ENCODE results near the gene PRKCSH. TPM values are rescaled to one million over a fixed set of nuclear protein-coding genes. Genes with fewer than 3 reads are reported as not detected.
"Not testable (repeated sequence)": the region's sequence is repeated elsewhere in the genome, so short reads cannot be mapped to it uniquely, and the experiment has no call there.

The PRKCSH gene
- total RNA-seq, 8 experiments from 2014 or later = 160 to 255 (median 196) TPM

- H3K27ac ChIP-seq; ATAC-seq (replicated peaks in 6 of 8); in situ Hi-C loops (cut with MboI; ENCODE audit: low pct_unique_long_range_greater_than_20kb in 2 of 9, low sequenced_read_pairs in 9 of 9, unreplicated experiment in 9 of 9); H3K4me3 ChIP-seq; H3K4me1 ChIP-seq (replicated peaks in 1 of 2): not testable (repeated sequence)
- 52 to 100% (median 79%) methylated on average over 1 to 8 of the region's 12 CpGs; no CpG with 5 or more reads in 2 of the 10 experiments for WGBS, 10 experiments
Measured at GRCh38 chr19:11406703-11407236, 28.7 kb upstream of the PRKCSH start.

- in situ Hi-C loops (cut with MboI; ENCODE audit: low pct_unique_long_range_greater_than_20kb in 2 of 9, low sequenced_read_pairs in 9 of 9, unreplicated experiment in 9 of 9) = no loop called here
- 71 to 100% (median 79%) methylated on average over 1 to 4 of the region's 4 CpGs; no CpG with 5 or more reads in 2 of the 10 experiments for WGBS, 10 experiments
- H3K27ac ChIP-seq = no peak overlapping the region
- no peaks in the 10 kb centered on the region for H3K4me1 ChIP-seq (replicated peaks in 1 of 2)
- H3K4me3 ChIP-seq = no peak overlapping the region
- no peak for ATAC-seq (replicated peaks in 6 of 8)
Measured at GRCh38 chr19:11408591-11408990, 26.8 kb upstream of the PRKCSH start.

GRCh38 chr19:11410682-11411081, 24.8 kb upstream of the PRKCSH start:
- in situ Hi-C loops (cut with MboI; ENCODE audit: low pct_unique_long_range_greater_than_20kb in 2 of 9, low sequenced_read_pairs in 9 of 9, unreplicated experiment in 9 of 9) = no loop called here
- Histone ChIP-seq H3K4me1 (replicated peaks in 1 of 2) (no peaks in the 10 kb centered on the region), H3K27ac (no peak overlapping the region), H3K4me3 (no peak overlapping the region)
- 23 to 100% (median 65%) methylated on average over 1 to 7 of the region's 8 CpGs; no CpG with 5 or more reads in 1 of the 10 experiments for WGBS, 10 experiments
- ATAC-seq (replicated peaks in 6 of 8) = no peak

GRCh38 chr19:11414544-11414943, 20.9 kb upstream of the PRKCSH start:
- 50 to 83% (median 76%) methylated on average over 1 to 2 of the region's 2 CpGs; no CpG with 5 or more reads in 7 of the 10 experiments for WGBS, 10 experiments
- in situ Hi-C loops (cut with MboI; ENCODE audit: low pct_unique_long_range_greater_than_20kb in 2 of 9, low sequenced_read_pairs in 9 of 9, unreplicated experiment in 9 of 9) = no loop called here
- H3K4me3 ChIP-seq = no peak overlapping the region
- peaks cover 0 to 9% of the 10 kb centered on the region in 2 donors for H3K4me1 ChIP-seq (replicated peaks in 1 of 2)
- peak in 2 of 8 experiments; percentile 63 to 65 for ATAC-seq (replicated peaks in 6 of 8)
- no peak overlapping the region for H3K27ac ChIP-seq

GRCh38 chr19:11416346-11417052, 18.9 kb upstream of the PRKCSH start:
- in situ Hi-C loops (cut with MboI; ENCODE audit: low pct_unique_long_range_greater_than_20kb in 2 of 9, low sequenced_read_pairs in 9 of 9, unreplicated experiment in 9 of 9) = no loop called here
- Histone ChIP-seq H3K27ac (no peak overlapping the region), H3K4me1 (replicated peaks in 1 of 2) (peaks cover 11 to 20% of the 10 kb centered on the region in 2 donors), H3K4me3 (no peak overlapping the region)
- 60 to 90% (median 81%) methylated on average over 3 to 9 of the region's 17 CpGs; no CpG with 5 or more reads in 3 of the 10 experiments for WGBS, 10 experiments
- no peak for ATAC-seq (replicated peaks in 6 of 8)

GRCh38 chr19:11418094-11418548, 17.3 kb upstream of the PRKCSH start:
- peak overlapping the region in 2 of 5 donors; percentile 19 to 24 for H3K4me3 ChIP-seq
- 0 to 40% (median 40%) methylated on average over 1 of the region's 16 CpGs; no CpG with 5 or more reads in 7 of the 10 experiments for WGBS, 10 experiments
- ATAC-seq (replicated peaks in 6 of 8) = no peak

GRCh38 chr19:11418549-11419506, 16.6 kb upstream of the PRKCSH start, which contains the start of gene RGL3:
Gene RGL3 (minus strand): TSS chr19:11419314. CDS start chr19:11419278, 36 bp downstream.
- ATAC-seq (replicated peaks in 6 of 8) = peak in 6 of 8 experiments; percentile 5 to 40 (median 8)
- no peak within 1 kb of the TSS for H3K27ac ChIP-seq
- H3K4me3 ChIP-seq = peak within 1 kb of the TSS in 3 of 5 donors; percentile 0 to 39 (median 19)
- in situ Hi-C loops (cut with MboI; ENCODE audit: low pct_unique_long_range_greater_than_20kb in 2 of 9, low sequenced_read_pairs in 9 of 9, unreplicated experiment in 9 of 9) = no loop called here
- peaks cover 12 to 28% of the 10 kb centered on the region in 2 donors for H3K4me1 ChIP-seq (replicated peaks in 1 of 2)
- WGBS, 10 experiments = 0 to 6% (median 0%) methylated on average over 1 to 5 of the region's 72 CpGs; no CpG with 5 or more reads in 7 of the 10 experiments

More at GRCh38 chr19:11418094-11418548, 17.3 kb upstream of the PRKCSH start:
- in situ Hi-C loops (cut with MboI; ENCODE audit: low pct_unique_long_range_greater_than_20kb in 2 of 9, low sequenced_read_pairs in 9 of 9, unreplicated experiment in 9 of 9) = no loop called here
- Histone ChIP-seq H3K4me1 (replicated peaks in 1 of 2) (peaks cover 11 to 28% of the 10 kb centered on the region in 2 donors), H3K27ac (no peak overlapping the region)

- peak overlapping the region; percentile 3 to 39 (median 29) for H3K4me3 ChIP-seq
Measured at GRCh38 chr19:11420429-11421370, 14.7 kb upstream of the PRKCSH start.

GRCh38 chr19:11421371-11422098, 13.9 kb upstream of the PRKCSH start:
- ATAC-seq (replicated peaks in 6 of 8) = peak in 7 of 8 experiments; percentile 3 to 50 (median 33)
- Histone ChIP-seq H3K27ac (no peak overlapping the region), H3K4me3 (peak overlapping the region in 3 of 5 donors; percentile 21 to 39 (median 30)), H3K4me1 (replicated peaks in 1 of 2) (peaks cover 13 to 28% of the 10 kb centered on the region in 2 donors)
- 0 to 39% (median 14%) methylated on average over 1 to 4 of the region's 36 CpGs; no CpG with 5 or more reads in 4 of the 10 experiments for WGBS, 10 experiments
- in situ Hi-C loops (cut with MboI; ENCODE audit: low pct_unique_long_range_greater_than_20kb in 2 of 9, low sequenced_read_pairs in 9 of 9, unreplicated experiment in 9 of 9) = no loop called here

More at GRCh38 chr19:11420429-11421370, 14.7 kb upstream of the PRKCSH start:
- WGBS, 10 experiments = 1 to 7% methylated on average over 2 to 11 of the region's 46 CpGs; no CpG with 5 or more reads in 8 of the 10 experiments
- Histone ChIP-seq H3K27ac (no peak overlapping the region), H3K4me1 (replicated peaks in 1 of 2) (peaks cover 13 to 28% of the 10 kb centered on the region in 2 donors)
- ATAC-seq (replicated peaks in 6 of 8) = peak; percentile 42 to 84 (median 69)
- in situ Hi-C loops (cut with MboI; ENCODE audit: low pct_unique_long_range_greater_than_20kb in 2 of 9, low sequenced_read_pairs in 9 of 9, unreplicated experiment in 9 of 9) = no loop called here

GRCh38 chr19:11422163-11423065, 13.0 kb upstream of the PRKCSH start:
- Histone ChIP-seq H3K4me1 (replicated peaks in 1 of 2) (peaks cover 13 to 28% of the 10 kb centered on the region in 2 donors), H3K4me3 (peak overlapping the region in 2 of 5 donors; percentile 8 to 39), H3K27ac (peak overlapping the region in 1 of 2 donors; percentile 73)
- ATAC-seq (replicated peaks in 6 of 8) = peak in 7 of 8 experiments; percentile 15 to 78 (median 67)
- in situ Hi-C loops (cut with MboI; ENCODE audit: low pct_unique_long_range_greater_than_20kb in 2 of 9, low sequenced_read_pairs in 9 of 9, unreplicated experiment in 9 of 9) = no loop called here
- 0 to 30% (median 12%) methylated on average over 1 to 6 of the region's 56 CpGs; no CpG with 5 or more reads in 7 of the 10 experiments for WGBS, 10 experiments

All from motor neuron (in vitro differentiated cells).